HG03520 (cell line): ENCODE results near the gene SIX5.
A peak's percentile ranks its signal among the peaks of the same experiment; 100 is the strongest.
"Not testable (repeated sequence)": the region's sequence is repeated elsewhere in the genome, so short reads cannot be mapped to it uniquely, and the experiment has no call there.

ENCODE experiments used
- ATAC-seq: cut with Tn5 transposase; IDR thresholded peaks from one replicate; pipeline ENCODE4 v1.9.1; 2021; ENCODE audit warnings: mild to moderate bottlenecking, moderate library complexity; ENCODE audit not compliant: unreplicated experiment

SIX5 gene

GRCh38 chr19:45761714-45762113 lies 7.3 kb downstream of the SIX5 start:
- no peak for ATAC-seq

- no peak for ATAC-seq
These were observed 10.1 kb downstream of the SIX5 start for GRCh38 chr19:45758921-45759320.

GRCh38 chr19:45757695-45758094 lies 11.4 kb downstream of the SIX5 start:
- no peak for ATAC-seq

- ATAC-seq = no peak
These were observed 14.7 kb downstream of the SIX5 start for GRCh38 chr19:45754323-45754722.

- ATAC-seq = no peak
These were observed 15.5 kb downstream of the SIX5 start for GRCh38 chr19:45753548-45753947.

GRCh38 chr19:45752639-45753038 lies 16.4 kb downstream of the SIX5 start:
- no peak for ATAC-seq

- ATAC-seq = not testable (repeated sequence)
These were observed 17.6 kb downstream of the SIX5 start for GRCh38 chr19:45751483-45751882.

GRCh38 chr19:45747513-45747912 lies 21.5 kb downstream of the SIX5 start:
- no peak for ATAC-seq

GRCh38 chr19:45746866-45747265 lies 22.2 kb downstream of the SIX5 start:
- no peak for ATAC-seq

GRCh38 chr19:45745606-45746005 lies 23.4 kb downstream of the SIX5 start:
- no peak for ATAC-seq

GRCh38 chr19:45742969-45743368 lies 26.1 kb downstream of the SIX5 start:
- no peak for ATAC-seq

- no peak for ATAC-seq
These were observed 29.3 kb downstream of the SIX5 start for GRCh38 chr19:45739498-45740439.

GRCh38 chr19:45733160-45733810 lies 35.8 kb downstream of the SIX5 start, which contains the start of gene MEIOSIN:
TSS of gene MEIOSIN (plus strand) at chr19:45733439. CDS start at chr19:45735377, 1,938 bp downstream.
- ATAC-seq = no peak

GRCh38 chr19:45730368-45731288 lies 38.4 kb downstream of the SIX5 start, which contains the start of gene FBXO46:
TSS of gene FBXO46 (minus strand) at chr19:45730896. CDS start at chr19:45713495, 17,401 bp downstream.
- ATAC-seq = peak; percentile 85

GRCh38 chr19:45729800-45730290 lies 39.2 kb downstream of the SIX5 start:
- no peak for ATAC-seq

GRCh38 chr19:45728683-45729082 lies 40.4 kb downstream of the SIX5 start:
- not testable (repeated sequence) for ATAC-seq

GRCh38 chr19:45720065-45720464 lies 49.0 kb downstream of the SIX5 start:
- ATAC-seq = not testable (repeated sequence)

GRCh38 chr19:45717983-45718650 lies 50.9 kb downstream of the SIX5 start:
- ATAC-seq = no peak

- peak; percentile 92 for ATAC-seq
These were observed 51.7 kb downstream of the SIX5 start for GRCh38 chr19:45717131-45717982.
